GM18526 (cell line): ENCODE measurements around the gene TDRD7.

Experiments
- POLR2A ChIP-seq: IDR thresholded peaks from 3 replicates; pipeline ENCODE4 v1.6.1; 2011; ENCODE audit not compliant: insufficient read length; ENCODE audit errors: extremely low read depth

The TDRD7 gene

GRCh38 chr9:97502984-97503861 is 91.3 kb downstream of the TDRD7 start:
- TF ChIP-seq POLR2A, result no peak

- TF ChIP-seq POLR2A, result no peak
These were observed 91.9 kb downstream of the TDRD7 start for GRCh38 chr9:97503862-97504210.

- no peak for TF ChIP-seq POLR2A
These were observed 92.7 kb downstream of the TDRD7 start for GRCh38 chr9:97504381-97505216.

GRCh38 chr9:97505845-97506244 is 93.9 kb downstream of the TDRD7 start:
- TF ChIP-seq POLR2A, result no peak

GRCh38 chr9:97506306-97506705 is 94.4 kb downstream of the TDRD7 start:
- TF ChIP-seq POLR2A, result no peak

- TF ChIP-seq POLR2A, result no peak
These were observed 94.9 kb downstream of the TDRD7 start for GRCh38 chr9:97506787-97507186.

- no peak for TF ChIP-seq POLR2A
These were observed 95.6 kb downstream of the TDRD7 start for GRCh38 chr9:97507428-97507984.

GRCh38 chr9:97508852-97509251 is 97.0 kb downstream of the TDRD7 start:
- no peak for TF ChIP-seq POLR2A

- TF ChIP-seq POLR2A, result no peak
These were observed 99.1 kb downstream of the TDRD7 start for GRCh38 chr9:97510797-97511654.

- no peak for TF ChIP-seq POLR2A
These were observed 99.9 kb downstream of the TDRD7 start for GRCh38 chr9:97511655-97512427.

GRCh38 chr9:97512966-97513560 is 101.2 kb downstream of the TDRD7 start:
- TF ChIP-seq POLR2A, result no peak

- TF ChIP-seq POLR2A, result no peak
These were observed 102.6 kb downstream of the TDRD7 start for GRCh38 chr9:97514531-97514930.

GRCh38 chr9:97515662-97516061 is 103.8 kb downstream of the TDRD7 start:
- TF ChIP-seq POLR2A, result no peak

GRCh38 chr9:97516111-97516510 is 104.2 kb downstream of the TDRD7 start:
- TF ChIP-seq POLR2A, result no peak

- TF ChIP-seq POLR2A, result no peak
These were observed 105.6 kb downstream of the TDRD7 start for GRCh38 chr9:97517331-97518089.
